Suprapubic skin (tissue), 4 donors: ENCODE measurements around the gene TARP.
A peak's percentile ranks its signal among the peaks of the same experiment; 100 is the strongest.

Experiments
- DNase-seq, 2 donors: peaks; one replicate each; pipeline ENCODE4 v3.0.0-alpha.2; 2019; ENCODE audit warnings: low spot score in 2 of 2
- H3K27ac ChIP-seq: fragments of 200-600 bp; sonication (generic); one replicate; pipeline ENCODE4 v1.5.1; 2019
- H3K27me3 ChIP-seq: fragments of 200-600 bp; sonication (generic); one replicate; pipeline ENCODE4 v1.5.1; 2019
- H3K36me3 ChIP-seq: fragments of 200-600 bp; sonication (generic); one replicate; pipeline ENCODE4 v1.5.1; 2019
- H3K4me1 ChIP-seq: fragments of 200-600 bp; sonication (generic); one replicate; pipeline ENCODE4 v1.5.1; 2019
- H3K4me3 ChIP-seq: fragments of 200-600 bp; sonication (generic); one replicate; pipeline ENCODE4 v1.5.1; 2019; ENCODE audit warnings: mild to moderate bottlenecking
- H3K9me3 ChIP-seq: fragments of 200-600 bp; sonication (generic); one replicate; pipeline ENCODE4 v1.5.1; 2019
- EP300 ChIP-seq: sonication (generic); formaldehyde crosslinking; IDR thresholded peaks from one replicate; pipeline ENCODE4 v1.6.1; 2017; ENCODE audit warnings: antibody characterized with exemption
- POLR2A ChIP-seq, 2 donors: fragments of 450-650 bp; IDR thresholded peaks; one replicate each; pipeline ENCODE4 v1.6.1; 2017; ENCODE audit warnings: antibody characterized with exemption in 2 of 2, mild to moderate bottlenecking in 2 of 2, moderate library complexity in 2 of 2
- POLR2AphosphoS5 ChIP-seq, 3 donors: sonication (generic); formaldehyde crosslinking; IDR thresholded peaks; one replicate each; pipeline ENCODE4 v1.6.1; 2017; ENCODE audit warnings: antibody characterized with exemption in 3 of 3
- WGBS: methylation state at CpG from one replicate; pipeline ENCODE4 v1.1.5; 2018; 5-methylcytosine and 5-hydroxymethylcytosine counted together
- TF ChIP-seq, protein P1 (sequence below), 2 donors: fragments of 200-600 bp in 1 of 2; fragments of 450-650 bp in 1 of 2; sonication (generic) in 1 of 2; IDR thresholded peaks; one replicate each; pipeline ENCODE4 v1.5.1; 2016 to 2019; ENCODE audit warnings: antibody characterized with exemption in 2 of 2, mild to moderate bottlenecking in 1 of 2, moderate library complexity in 1 of 2

The TARP gene

GRCh38 chr7:38321050-38321449 is 47.6 kb upstream of the TARP start:
- no peak overlapping the region for H3K4me3 ChIP-seq
- TF ChIP-seq, protein P1, sequence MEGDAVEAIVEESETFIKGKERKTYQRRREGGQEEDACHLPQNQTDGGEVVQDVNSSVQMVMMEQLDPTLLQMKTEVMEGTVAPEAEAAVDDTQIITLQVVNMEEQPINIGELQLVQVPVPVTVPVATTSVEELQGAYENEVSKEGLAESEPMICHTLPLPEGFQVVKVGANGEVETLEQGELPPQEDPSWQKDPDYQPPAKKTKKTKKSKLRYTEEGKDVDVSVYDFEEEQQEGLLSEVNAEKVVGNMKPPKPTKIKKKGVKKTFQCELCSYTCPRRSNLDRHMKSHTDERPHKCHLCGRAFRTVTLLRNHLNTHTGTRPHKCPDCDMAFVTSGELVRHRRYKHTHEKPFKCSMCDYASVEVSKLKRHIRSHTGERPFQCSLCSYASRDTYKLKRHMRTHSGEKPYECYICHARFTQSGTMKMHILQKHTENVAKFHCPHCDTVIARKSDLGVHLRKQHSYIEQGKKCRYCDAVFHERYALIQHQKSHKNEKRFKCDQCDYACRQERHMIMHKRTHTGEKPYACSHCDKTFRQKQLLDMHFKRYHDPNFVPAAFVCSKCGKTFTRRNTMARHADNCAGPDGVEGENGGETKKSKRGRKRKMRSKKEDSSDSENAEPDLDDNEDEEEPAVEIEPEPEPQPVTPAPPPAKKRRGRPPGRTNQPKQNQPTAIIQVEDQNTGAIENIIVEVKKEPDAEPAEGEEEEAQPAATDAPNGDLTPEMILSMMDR (IDR thresholded peaks at IDR 0.05), result no peak
- no peak for TF ChIP-seq POLR2AphosphoS5 (IDR thresholded peaks at IDR 0.05)
- no peak for TF ChIP-seq EP300
- no peak for TF ChIP-seq POLR2A (IDR thresholded peaks at IDR 0.05)
- H3K27me3 ChIP-seq, result peaks cover 2% of the 10 kb centered on the region
- no peaks in the 10 kb centered on the region for H3K4me1 ChIP-seq
- H3K9me3 ChIP-seq, result no peaks in the 10 kb centered on the region
- H3K36me3 ChIP-seq, result no peaks in the 10 kb centered on the region
- no peak overlapping the region for H3K27ac ChIP-seq
- DNase-seq, result no peak

- WGBS, result 81% methylated on average over 2 of the region's 2 CpGs
- Histone ChIP-seq H3K27me3 (no peaks in the 10 kb centered on the region), H3K4me3 (no peak overlapping the region), H3K27ac (no peak overlapping the region), H3K36me3 (no peaks in the 10 kb centered on the region), H3K9me3 (no peaks in the 10 kb centered on the region), H3K4me1 (no peaks in the 10 kb centered on the region)
- TF ChIP-seq, protein P1 (IDR thresholded peaks at IDR 0.05), result no peak
- TF ChIP-seq POLR2AphosphoS5 (IDR thresholded peaks at IDR 0.05) (no peak), EP300 (no peak), POLR2A (IDR thresholded peaks at IDR 0.05) (no peak)
- no peak for DNase-seq
These were observed 46.4 kb upstream of the TARP start for GRCh38 chr7:38319873-38320272.

GRCh38 chr7:38318803-38319416 is 45.5 kb upstream of the TARP start:
- no peak for DNase-seq
- 19% methylated on average over 4 of the region's 4 CpGs for WGBS
- no peak overlapping the region for H3K27ac ChIP-seq

GRCh38 chr7:38318241-38318640 is 44.8 kb upstream of the TARP start:
- Histone ChIP-seq H3K4me3 (no peak overlapping the region), H3K27me3 (no peaks in the 10 kb centered on the region), H3K9me3 (no peaks in the 10 kb centered on the region), H3K36me3 (no peaks in the 10 kb centered on the region), H3K4me1 (no peaks in the 10 kb centered on the region), H3K27ac (no peak overlapping the region)
- WGBS, result 77% methylated on average over 9 of the region's 9 CpGs
- DNase-seq, result no peak
- TF ChIP-seq POLR2A (IDR thresholded peaks at IDR 0.05), result no peak
- no peak for TF ChIP-seq EP300
- no peak for TF ChIP-seq POLR2AphosphoS5 (IDR thresholded peaks at IDR 0.05)
- TF ChIP-seq, protein P1 (IDR thresholded peaks at IDR 0.05), result no peak

More at GRCh38 chr7:38318803-38319416, 45.5 kb upstream of the TARP start:
- Histone ChIP-seq H3K36me3 (no peaks in the 10 kb centered on the region), H3K4me1 (no peaks in the 10 kb centered on the region), H3K9me3 (no peaks in the 10 kb centered on the region), H3K27me3 (no peaks in the 10 kb centered on the region), H3K4me3 (no peak overlapping the region)
- no peak for TF ChIP-seq POLR2A (IDR thresholded peaks at IDR 0.05)
- TF ChIP-seq, protein P1 (IDR thresholded peaks at IDR 0.05), result peak in 1 of 2 donors; percentile 22

DNA sequence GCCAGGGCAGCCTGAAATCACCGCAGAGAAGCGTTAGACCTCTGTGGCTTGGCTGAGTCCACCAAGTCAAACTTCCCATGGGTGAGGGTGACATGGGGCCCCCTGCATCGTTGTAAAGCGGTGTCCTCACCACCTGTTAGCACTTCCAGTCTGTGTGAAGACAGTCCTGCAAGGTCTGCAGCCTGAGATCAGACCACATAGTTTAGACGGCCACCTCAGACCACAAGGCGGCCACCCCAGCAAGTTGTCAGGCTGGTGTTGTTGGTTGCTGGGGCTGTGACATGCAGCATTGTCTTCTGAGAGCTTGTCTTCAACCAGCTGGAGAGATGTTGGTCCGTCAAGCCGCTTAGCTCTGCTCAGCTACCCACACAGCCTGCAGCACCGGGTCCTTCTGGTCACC is 44.1 kb upstream of the TARP start:
- H3K4me1 ChIP-seq, result no peaks in the 10 kb centered on the region
- no peak for DNase-seq
- H3K27ac ChIP-seq, result no peak overlapping the region
- TF ChIP-seq, protein P1 (IDR thresholded peaks at IDR 0.05), result no peak
- TF ChIP-seq POLR2AphosphoS5 (IDR thresholded peaks at IDR 0.05) (no peak), POLR2A (IDR thresholded peaks at IDR 0.05) (no peak), EP300 (no peak)
- no peaks in the 10 kb centered on the region for H3K27me3 ChIP-seq
- WGBS, result 79% methylated on average over 7 of the region's 9 CpGs
- no peaks in the 10 kb centered on the region for H3K36me3 ChIP-seq
- H3K9me3 ChIP-seq, result no peaks in the 10 kb centered on the region
- H3K4me3 ChIP-seq, result no peak overlapping the region
